ENCODE measurements around the gene MAN2A2.
"Not testable (repeated sequence)": the region's sequence is repeated elsewhere in the genome, so short reads cannot be mapped to it uniquely, and the experiment has no call there.

The MAN2A2 gene

DNA sequence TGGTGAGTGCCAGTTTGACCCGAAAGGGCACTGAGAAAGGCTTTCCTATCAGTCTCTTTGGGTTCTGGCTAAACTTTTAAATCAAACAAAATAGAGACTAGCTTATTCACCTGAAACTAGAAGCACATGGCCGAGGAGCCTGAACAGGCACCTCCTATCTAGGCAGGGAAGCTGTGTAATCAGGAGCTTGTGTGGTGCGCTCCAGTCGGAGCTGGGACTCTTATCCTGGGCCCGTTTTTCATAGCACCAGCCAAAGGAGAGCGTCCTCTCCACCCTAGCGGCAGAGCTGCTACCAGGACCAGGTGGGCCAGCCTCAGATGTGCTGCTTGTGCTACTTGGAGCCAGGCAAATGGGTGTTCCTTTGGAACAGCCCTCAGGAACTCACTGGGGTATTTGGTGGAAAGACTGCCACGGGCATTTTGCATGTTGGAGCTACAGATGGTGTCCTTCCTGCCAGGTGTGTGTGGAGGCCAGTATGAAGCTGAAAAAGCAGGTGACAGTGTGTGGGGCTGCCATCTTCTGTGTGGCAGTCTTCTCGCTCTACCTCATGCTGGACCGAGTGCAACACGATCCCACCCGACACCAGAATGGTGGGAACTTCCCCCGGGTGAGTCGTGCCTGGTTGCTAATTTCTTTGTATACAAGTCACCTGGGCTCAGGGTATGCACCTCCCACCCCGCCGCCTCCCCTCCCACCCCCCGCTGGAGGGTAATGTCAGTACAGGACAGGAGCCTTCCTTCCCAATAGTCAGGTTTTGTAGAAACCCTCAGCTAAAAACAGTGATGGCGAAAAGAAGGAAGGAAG is 833 bp downstream of the MAN2A2 start:
- peak; percentile 13 for DNase-seq (ENCODE audit: low read depth)

DNA sequence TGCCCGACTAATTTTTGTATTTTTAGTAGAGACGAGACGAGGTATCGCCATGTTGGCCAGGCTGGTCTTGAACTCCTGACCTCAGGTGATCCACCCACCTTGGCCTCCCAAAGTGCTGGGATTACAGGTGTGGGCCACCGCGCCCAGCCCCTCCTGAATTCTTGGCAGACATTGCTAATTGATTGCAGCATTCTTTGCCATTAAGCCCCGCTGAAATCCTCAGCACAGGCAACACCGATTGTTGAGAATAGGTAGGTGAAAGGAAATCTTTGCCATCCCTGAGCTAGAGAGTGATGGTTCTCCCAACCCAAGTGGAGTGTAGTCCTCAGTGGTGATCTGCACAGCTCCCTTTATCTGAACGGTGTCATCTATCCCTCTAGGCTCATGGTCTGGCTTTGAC is 1.6 kb downstream of the MAN2A2 start:
- no peak for DNase-seq (ENCODE audit: low read depth)

DNA sequence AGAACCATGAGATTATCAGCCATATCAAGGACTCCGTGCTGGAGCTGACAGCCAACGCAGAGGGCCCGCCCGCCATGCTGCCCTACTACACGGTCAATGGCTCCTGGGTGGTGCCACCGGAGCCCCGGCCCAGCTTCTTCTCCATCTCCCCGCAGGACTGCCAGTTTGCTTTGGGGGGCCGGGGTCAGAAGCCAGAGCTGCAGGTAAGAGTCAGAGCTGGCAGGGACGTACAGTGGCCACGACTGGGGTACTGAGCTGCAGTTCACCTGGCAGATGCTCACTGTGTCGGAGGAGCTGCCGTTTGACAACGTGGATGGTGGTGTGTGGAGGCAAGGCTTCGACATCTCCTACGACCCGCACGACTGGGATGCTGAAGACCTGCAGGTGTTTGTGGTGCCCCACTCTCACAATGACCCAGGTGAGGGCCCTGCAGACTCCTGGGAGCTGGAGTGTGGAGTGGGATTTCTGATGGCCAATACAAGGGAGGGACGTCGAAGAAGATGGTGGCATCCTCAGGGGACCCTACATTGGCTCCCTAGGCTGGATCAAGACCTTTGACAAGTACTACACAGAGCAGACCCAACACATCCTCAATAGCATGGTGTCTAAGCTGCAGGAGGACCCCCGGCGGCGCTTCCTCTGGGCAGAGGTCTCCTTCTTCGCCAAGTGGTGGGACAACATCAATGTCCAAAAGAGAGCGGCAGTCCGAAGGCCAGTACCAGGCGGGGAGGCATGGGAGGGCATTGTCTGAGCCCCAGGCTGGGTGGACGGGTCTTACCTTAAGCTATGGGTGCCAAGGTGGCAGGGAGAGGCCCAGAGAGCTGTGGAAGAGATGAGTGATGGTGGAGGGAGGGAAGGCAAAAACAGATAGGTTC is 2.4 kb downstream of the MAN2A2 start:
- DNase-seq (ENCODE audit: low read depth): no peak

DNA sequence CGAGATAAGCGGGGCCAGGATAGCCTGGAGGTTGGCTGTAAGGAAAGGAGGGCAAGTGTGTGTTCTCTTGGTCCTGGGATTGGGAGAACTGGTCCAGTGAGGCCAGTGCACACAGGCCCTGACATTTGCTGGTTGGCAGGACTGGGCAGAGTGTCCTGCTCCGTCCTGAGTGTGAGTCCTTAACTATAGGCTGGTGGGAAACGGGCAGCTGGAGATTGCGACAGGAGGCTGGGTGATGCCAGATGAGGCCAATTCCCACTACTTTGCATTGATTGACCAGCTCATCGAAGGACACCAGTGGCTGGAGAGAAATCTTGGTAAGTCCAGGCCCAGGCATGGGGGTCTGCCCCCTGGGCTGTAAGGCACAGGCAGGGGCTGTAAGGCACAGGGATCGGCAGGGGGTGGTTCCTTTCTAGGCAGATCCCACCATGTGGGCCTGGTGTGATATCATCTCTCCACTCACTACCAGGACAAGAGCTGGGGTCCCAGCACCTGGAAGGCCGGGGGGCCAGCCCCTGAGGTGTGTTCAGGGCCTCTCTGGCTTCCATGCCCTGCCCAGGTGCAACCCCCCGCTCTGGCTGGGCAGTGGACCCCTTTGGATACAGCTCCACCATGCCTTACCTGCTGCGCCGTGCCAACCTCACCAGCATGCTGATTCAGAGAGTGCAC is 3.2 kb downstream of the MAN2A2 start:
- DNase-seq (ENCODE audit: low read depth): no peak

DNA sequence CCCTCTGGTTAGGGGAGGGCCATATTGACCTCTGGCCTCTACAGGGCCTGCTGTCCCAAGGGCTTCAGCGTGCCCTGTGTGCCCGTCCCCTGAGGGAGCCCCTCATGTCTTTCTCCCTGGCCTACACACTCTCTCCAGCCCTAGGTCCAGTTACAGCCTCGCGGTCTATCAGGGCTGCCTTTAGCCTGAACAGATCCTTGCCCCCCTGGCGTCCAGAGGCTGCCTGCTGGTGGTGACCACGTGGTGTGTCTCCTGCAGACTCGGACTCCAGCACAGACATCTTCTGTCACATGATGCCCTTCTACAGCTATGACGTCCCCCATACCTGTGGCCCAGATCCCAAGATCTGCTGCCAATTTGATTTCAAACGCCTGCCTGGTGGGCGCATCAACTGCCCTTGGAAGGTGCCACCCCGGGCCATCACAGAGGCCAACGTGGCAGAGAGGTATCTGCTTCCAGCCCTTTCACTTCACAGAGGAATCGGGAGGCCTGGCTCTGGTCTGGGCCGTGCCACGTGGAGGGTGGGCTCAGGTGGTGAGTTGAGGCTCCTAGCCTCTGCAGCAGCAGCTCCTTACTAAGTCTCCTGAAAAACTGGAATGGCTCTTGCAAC is 4.1 kb downstream of the MAN2A2 start:
- no peak for DNase-seq (ENCODE audit: low read depth)

DNA sequence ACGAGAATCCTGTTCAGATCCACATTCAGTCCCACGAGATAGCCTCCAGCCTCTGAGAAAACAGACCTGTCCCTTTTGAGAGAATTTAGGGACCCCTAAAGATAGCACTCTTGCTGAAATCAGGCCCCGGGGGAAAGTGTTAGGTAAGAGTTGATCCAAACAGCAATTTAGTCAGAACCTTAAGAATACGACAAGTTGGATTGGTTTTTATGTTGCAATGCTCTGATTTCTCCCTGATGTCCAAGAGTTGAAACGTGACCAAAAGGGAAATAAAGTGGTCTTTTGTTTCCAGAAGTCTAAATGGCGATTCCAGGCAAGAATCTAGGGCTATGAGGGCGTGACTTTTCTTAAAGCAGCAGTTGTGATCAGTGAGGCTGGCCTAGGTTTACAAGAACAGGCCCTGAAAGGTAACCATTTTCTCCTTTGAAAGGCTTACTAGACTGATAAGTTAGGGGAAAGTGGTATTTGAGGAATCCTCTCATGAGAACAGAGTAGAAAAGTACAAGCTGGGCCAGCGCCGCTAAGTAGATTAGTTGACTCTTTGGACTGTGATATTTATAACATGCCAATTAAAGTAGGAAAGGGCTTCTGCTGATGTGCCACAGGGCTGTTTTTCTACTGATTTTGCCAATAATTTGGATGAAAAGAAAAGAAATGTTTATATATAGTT is 4.9 kb downstream of the MAN2A2 start:
- DNase-seq (ENCODE audit: low read depth): no peak

DNA sequence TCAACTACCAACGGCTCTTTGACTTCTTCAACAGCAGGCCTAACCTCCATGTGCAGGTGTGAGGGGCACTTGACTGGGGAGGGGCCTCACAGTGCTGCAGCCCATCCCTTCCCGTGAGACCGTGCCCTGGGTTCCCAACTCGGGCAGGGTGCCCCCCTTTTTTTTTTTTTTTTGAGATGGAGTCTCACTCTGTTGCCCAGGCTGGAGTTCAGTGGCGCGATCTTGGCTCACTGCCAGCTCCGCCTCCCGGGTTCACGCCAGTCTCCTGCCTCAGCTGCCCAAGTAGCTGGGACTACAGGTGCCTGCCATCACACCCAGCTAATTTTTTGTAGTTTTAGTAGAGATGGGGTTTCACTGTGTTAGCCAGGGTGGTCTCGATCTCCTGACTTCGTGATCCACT is 6.3 kb downstream of the MAN2A2 start:
- DNase-seq (ENCODE audit: low read depth): not testable (repeated sequence)

DNA sequence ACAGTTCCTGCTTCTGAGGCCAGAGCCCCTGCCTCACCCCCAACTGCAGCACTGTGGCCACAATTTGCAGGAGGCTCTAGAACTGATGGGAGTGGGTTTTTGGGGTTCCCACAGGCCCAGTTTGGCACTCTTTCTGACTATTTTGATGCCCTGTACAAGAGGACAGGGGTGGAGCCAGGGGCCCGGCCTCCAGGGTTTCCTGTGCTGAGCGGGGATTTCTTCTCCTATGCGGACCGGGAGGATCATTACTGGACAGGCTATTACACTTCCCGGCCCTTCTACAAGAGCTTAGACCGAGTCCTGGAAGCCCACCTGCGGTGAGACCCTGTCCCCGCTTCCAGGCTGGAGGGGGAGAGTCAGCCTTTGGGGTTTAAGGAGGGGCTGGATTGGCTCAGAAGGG is 6.9 kb downstream of the MAN2A2 start:
- no peak for DNase-seq (ENCODE audit: low read depth)

DNA sequence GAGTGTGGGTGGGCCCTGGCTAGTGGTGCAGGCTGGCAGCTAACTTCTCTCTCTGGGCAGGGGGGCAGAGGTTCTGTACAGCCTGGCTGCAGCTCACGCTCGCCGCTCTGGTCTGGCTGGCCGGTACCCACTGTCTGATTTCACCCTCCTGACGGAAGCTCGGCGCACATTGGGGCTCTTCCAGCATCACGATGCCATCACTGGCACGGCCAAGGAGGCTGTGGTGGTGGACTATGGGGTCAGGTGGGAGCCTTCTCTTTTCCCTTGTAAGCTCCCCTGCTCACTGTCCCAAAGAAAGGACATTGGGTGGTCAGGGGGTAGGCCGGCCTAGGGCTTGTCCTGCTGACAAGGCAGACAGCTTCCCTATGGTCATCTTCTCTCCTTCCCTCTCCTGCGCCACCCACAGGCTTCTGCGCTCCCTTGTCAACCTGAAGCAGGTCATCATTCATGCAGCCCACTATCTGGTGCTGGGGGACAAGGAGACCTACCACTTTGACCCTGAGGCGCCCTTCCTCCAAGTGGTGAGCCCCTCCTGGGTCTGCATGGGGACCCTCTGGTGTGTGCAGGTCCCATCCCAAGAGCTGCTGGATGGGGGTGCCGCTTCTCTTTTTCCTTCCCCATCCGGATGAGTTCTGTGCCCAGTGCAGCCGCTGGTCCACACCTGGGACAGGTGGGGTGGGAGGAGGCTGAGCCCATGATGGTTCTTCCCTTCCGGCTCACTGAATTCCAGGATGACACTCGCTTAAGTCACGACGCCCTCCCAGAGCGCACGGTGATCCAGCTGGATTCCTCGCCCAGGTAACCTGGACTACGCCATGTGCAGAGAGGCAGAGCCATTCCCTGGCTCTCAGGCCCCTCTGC is 7.6 kb downstream of the MAN2A2 start:
- DNase-seq (ENCODE audit: low read depth): no peak

DNA sequence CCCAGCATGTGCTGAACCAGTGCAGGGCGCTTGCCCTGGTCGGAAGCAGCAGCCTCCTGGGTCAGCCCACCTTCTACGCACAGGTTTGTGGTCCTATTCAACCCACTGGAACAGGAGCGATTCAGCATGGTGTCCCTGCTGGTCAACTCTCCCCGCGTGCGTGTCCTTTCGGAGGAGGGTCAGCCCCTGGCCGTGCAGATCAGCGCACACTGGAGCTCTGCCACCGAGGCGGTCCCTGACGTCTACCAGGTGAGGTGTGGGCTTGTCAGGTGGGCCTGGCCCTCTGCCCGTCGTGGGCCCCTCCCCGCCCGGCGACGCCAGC is 8.2 kb downstream of the MAN2A2 start:
- DNase-seq (ENCODE audit: low read depth): no peak

DNA sequence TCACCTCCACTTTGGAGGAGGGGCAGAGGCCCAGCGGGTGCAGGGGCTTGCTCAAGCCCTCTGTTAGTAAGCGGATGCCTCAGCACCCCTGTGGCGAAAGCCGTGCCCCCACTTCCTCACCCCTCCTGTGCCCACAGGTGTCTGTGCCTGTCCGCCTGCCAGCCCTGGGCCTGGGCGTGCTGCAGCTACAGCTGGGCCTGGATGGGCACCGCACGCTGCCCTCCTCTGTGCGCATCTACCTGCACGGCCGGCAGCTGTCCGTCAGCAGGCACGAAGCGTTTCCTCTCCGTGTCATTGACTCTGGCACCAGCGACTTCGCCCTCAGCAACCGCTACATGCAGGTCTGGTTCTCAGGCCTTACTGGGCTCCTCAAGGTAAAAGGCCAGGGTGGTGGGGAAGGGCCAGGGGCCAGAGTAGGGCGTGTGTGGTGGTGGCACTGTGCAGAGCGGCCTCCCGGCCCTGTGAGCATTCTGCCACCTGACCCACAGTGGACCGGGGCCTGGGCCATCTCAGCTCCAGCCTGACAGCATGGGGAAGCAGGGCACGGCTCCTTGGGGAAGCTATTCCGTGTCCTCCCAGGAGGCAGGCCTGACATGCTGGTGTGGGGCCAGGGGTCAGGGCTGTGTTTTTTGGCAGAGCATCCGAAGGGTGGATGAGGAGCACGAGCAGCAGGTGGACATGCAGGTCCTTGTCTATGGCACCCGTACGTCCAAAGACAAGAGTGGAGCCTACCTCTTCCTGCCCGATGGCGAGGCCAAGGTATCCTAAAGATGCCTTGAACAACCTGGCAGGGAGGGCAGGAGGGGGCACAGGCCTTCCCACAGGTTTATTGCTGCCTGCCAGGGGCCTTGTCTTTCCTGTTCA is 9.0 kb downstream of the MAN2A2 start:
- no peak for DNase-seq (ENCODE audit: low read depth)

DNA sequence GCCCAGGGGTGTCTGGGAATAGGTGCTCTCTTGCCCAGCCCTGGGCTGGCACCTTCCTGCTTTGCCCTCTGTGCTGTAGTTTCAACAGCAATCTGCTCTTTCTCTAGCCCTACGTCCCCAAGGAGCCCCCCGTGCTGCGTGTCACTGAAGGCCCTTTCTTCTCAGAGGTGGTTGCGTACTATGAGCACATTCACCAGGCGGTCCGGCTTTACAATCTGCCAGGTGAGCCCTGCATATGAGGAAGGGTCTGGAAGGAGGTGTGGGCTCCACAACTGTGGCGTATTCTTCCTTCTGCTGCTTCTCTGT is 9.6 kb downstream of the MAN2A2 start:
- DNase-seq (ENCODE audit: low read depth): no peak

DNA sequence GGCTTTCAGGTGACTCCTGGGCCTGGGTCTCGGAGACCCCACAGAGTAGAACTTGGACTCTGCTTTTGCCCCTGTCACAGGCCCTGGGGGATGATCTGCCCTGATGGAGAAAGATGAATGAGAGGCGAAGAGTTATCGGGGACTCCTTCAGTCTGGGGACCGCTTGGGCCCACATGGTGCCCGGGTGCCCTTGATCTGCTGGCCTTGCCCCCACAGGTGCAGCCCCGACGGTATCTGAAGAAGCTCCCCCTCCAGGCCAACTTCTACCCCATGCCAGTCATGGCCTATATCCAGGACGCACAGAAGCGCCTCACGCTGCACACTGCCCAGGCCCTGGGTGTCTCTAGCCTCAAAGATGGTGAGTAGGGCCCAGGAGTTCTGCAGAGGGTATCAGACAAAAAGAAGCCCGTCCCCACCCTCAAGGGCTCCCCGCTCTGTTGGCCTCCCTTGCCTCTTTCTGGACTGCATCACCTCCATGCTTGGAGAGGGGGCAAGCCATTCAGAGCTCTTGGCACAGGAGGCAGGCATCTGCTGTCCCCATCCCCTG is 10.4 kb downstream of the MAN2A2 start:
- no peak for DNase-seq (ENCODE audit: low read depth)

DNA sequence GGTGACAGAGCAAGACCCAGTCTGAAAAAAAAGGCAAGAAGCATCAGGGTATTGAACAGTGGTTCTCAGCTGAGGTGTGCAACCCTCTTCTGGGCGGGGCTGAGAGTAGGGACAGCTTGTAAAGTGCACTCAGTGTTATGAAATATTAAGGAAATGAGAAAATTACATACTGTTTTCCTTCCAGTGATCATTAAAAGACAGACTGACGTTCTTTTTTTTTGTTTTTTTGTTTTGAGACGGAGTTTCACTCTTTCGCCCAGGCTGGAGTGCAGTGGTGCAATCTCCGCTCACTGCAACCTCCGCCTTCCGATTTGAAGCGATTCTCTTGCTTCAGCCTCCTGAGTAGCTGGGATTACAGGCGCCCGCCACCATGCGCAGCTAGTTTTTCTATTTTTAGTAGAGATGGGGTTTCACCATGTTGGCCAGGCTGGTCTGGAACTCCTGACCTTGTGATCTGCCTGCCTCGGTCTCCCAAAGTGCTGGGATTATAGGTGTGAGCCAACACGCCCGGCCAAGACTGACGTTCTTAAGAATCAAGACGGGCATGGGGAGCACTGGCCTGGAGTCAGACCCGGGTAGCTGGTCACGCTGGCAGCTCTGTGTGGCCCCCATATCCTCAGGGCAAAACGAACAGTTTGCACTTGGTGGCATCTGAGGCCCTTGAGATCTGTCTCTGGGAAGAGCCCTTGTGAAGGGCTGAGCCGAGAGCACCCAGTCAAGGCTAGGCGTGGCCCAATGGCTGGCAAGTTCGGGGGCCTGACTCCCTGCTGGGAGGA is 11.4 kb downstream of the MAN2A2 start:
- DNase-seq (ENCODE audit: low read depth): no peak

DNA sequence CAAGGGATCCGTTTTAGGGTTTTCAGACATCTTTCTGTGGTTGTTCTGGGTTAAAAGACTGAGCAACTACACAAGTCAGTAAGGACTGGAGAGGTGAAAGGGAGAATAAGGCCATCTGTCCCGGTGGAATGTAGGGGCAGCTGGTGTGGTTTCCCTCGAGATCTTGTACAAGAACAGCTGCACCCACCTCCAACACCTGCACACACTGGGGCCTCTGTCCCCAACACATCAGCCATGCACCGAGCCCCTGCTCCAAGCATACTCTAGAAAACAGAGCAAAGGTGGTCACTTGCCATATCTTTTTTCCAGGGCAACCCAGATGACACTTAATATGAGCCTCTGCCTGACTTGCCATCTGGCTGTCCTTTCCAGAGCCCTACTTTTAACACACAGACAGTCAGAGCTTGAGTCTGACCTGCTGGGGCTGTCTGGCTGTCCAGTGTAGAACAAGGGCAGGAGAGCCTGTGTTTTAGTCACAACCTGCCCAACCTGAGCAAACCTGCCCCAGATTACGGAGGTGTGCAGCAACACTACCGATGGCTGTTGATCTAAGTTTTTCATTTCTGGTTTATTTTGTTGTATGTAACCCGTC is 12.2 kb downstream of the MAN2A2 start:
- no peak for DNase-seq (ENCODE audit: low read depth)

DNA sequence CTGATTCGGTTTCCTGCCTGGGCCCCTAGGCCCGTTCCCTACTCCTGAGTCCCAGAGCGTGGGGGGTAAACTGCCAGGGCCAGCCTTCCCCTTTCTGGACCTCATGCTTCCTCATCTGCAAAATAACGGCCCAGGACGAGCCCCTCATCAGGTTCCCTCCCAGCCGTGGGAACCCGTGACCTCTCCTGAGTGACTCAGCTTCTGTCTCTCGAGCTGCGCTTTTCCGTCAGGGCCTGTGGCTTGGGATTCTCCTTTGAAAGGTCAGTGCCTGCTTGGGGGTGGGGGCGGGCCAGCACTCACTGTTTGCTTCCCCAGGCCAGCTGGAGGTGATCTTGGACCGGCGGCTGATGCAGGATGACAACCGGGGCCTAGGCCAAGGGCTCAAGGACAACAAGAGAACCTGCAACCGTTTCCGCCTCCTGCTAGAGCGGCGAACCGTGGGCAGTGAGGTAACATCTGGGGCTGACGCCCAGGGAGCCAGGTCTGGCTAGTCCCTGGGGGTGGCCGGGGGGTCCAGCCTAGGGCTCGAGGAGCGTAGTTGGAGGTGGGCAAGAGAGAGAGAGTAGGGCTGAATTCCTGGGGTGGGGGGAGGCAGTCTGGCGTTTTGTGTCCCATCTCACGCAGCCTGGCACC is 12.8 kb downstream of the MAN2A2 start:
- DNase-seq (ENCODE audit: low read depth): no peak

DNA sequence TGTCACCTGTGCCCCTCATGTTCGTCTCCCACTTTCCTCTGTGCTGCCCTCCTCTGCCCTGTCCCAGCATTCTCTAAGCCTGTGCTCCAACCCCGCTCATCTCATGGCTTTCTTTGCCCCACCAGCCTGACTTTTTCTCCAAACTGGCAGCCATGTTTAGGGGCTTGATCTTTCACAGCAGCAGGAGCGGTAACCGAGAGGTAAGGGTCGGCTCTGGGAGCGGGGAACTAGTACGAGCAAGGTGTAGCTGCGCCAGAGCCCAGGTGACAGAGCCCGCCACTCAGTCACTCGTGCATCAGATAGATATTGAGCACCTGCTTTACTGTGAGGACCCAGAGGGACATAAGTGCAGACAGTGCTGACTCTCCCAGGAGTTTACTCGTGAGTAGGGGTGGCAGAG is 13.4 kb downstream of the MAN2A2 start:
- no peak for DNase-seq (ENCODE audit: low read depth)

DNA sequence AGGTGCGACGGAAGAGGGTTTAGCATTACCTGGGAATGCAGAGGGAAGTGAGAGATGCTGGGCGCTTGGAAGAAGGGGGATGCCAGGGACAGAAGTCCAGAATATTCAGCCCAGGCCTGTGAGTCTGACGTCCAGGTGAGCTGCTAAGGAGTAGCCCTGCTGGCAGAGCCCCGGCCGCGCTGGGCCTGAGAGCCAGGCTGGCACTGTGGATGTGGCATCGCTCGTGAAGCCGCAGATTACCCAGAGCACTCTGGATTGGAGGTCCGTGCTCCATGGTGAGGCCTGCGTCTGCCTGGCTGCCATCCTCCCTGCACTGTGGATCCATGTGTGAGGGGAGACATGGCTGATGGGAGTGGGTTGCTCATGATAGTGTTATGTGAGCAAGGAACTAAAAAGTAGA is 14.5 kb downstream of the MAN2A2 start:
- no peak for DNase-seq (ENCODE audit: low read depth)
